CD4-positive, alpha-beta memory T cell (primary cell): ENCODE measurements around the gene NOS1AP. TPM values are rescaled to one million over a fixed set of nuclear protein-coding genes. Genes with fewer than 3 reads are reported as not detected.

Source experiments
- CTCF ChIA-PET: fragments of 350-600 bp; sonication (Branson Sonifier 250); formaldehyde crosslinking; loops from one replicate; lab custom pipeline; 2021; ENCODE audit warnings: inconsistent platforms; ENCODE audit not compliant: partially characterized antibody; lab: Charles Lee
- POLR2A ChIA-PET: fragments of 350-600 bp; sonication (Branson Sonifier 250); formaldehyde crosslinking; loops from one replicate; lab custom pipeline; 2021; ENCODE audit not compliant: partially characterized antibody; lab: Charles Lee
- DNase-seq, 5 donors: peaks; one replicate each; pipeline versions ENCODE4 v3.0.0 to v3.0.0-alpha.2; 2020 to 2022; ENCODE audit warnings: mixed read lengths in 1 of 5
- H3K27ac ChIP-seq: one replicate; pipeline ENCODE4 v1.7.0; 2013; ENCODE audit warnings: low read depth, low read length
- H3K27me3 ChIP-seq: 2 replicates; pipeline ENCODE4 v1.7.0; 2013; ENCODE audit warnings: mild to moderate bottlenecking, low read length, moderate library complexity; ENCODE audit not compliant: insufficient read depth
- H3K36me3 ChIP-seq: 2 replicates; pipeline ENCODE4 v1.7.0; 2013; ENCODE audit warnings: mild to moderate bottlenecking, low read length, moderate library complexity; ENCODE audit not compliant: insufficient read depth
- H3K4me1 ChIP-seq: 2 replicates; pipeline ENCODE4 v1.7.0; 2013; ENCODE audit warnings: mild to moderate bottlenecking, low read length, moderate library complexity; ENCODE audit not compliant: insufficient read depth
- H3K4me3 ChIP-seq, 2 donors: one replicate each; pipeline ENCODE4 v1.7.0; 2013; ENCODE audit warnings: low read length in 2 of 2, mild to moderate bottlenecking in 1 of 2
- H3K9me3 ChIP-seq, 2 donors: one replicate each; pipeline ENCODE4 v1.7.0; 2013; ENCODE audit warnings: low read length in 2 of 2, control low read depth in 1 of 2; ENCODE audit not compliant: control insufficient read depth in 1 of 2
- H3K27ac Mint-ChIP-seq, 7 donors: one replicate each; pipeline ENCODE4 v1.8.0; 2020 to 2021; ENCODE audit warnings: mixed read lengths in 7 of 7, mild to moderate bottlenecking in 6 of 7, inconsistent platforms in 3 of 7, moderate library complexity in 3 of 7
- H3K27me3 Mint-ChIP-seq, 2 donors: one replicate each; pipeline ENCODE4 v1.8.0; 2020 to 2021; ENCODE audit warnings: mixed read lengths in 2 of 2
- H3K36me3 Mint-ChIP-seq, 2 donors: one replicate each; pipeline ENCODE4 v1.8.0; 2020 to 2021; ENCODE audit warnings: mixed read lengths in 2 of 2, inconsistent platforms in 1 of 2, mild to moderate bottlenecking in 1 of 2
- H3K4me1 Mint-ChIP-seq, 4 donors: one replicate each; pipeline ENCODE4 v1.8.0; 2020 to 2021; ENCODE audit warnings: mixed read lengths in 4 of 4, mild to moderate bottlenecking in 1 of 4
- H3K4me3 Mint-ChIP-seq, 8 donors: one replicate each; pipeline ENCODE4 v1.8.0; 2020 to 2021; ENCODE audit warnings: mixed read lengths in 8 of 8, mild to moderate bottlenecking in 7 of 8, moderate library complexity in 6 of 8, inconsistent platforms in 3 of 8
- H3K9me3 Mint-ChIP-seq, 8 donors: one replicate each; pipeline ENCODE4 v1.8.0; 2020 to 2021; ENCODE audit warnings: mixed read lengths in 8 of 8, mild to moderate bottlenecking in 5 of 8, inconsistent platforms in 3 of 8, moderate library complexity in 1 of 8
- intact Hi-C: fragments of 100-400 bp; cut with micrococcal nuclease; formaldehyde crosslinking; loops from one replicate; pipeline ENCODE4 v1.15.1; 2023
- polyA plus RNA-seq, 2 donors: library from polyadenylated mRNA; unstranded; fragments of 300-500 nt; fragmentation: Illumina TruSeq; gene quantifications; one replicate each; pipeline ENCODE4 v1.2.3, GENCODE V29; 2021
- total RNA-seq, 2 experiments: library from RNA; stranded (reverse); gene quantifications; one replicate each; pipeline ENCODE4 v1.2.3, GENCODE V29; 2021

Gene NOS1AP
- total and polyA plus RNA-seq, 4 experiments from 2014 or later: not detected

DNA sequence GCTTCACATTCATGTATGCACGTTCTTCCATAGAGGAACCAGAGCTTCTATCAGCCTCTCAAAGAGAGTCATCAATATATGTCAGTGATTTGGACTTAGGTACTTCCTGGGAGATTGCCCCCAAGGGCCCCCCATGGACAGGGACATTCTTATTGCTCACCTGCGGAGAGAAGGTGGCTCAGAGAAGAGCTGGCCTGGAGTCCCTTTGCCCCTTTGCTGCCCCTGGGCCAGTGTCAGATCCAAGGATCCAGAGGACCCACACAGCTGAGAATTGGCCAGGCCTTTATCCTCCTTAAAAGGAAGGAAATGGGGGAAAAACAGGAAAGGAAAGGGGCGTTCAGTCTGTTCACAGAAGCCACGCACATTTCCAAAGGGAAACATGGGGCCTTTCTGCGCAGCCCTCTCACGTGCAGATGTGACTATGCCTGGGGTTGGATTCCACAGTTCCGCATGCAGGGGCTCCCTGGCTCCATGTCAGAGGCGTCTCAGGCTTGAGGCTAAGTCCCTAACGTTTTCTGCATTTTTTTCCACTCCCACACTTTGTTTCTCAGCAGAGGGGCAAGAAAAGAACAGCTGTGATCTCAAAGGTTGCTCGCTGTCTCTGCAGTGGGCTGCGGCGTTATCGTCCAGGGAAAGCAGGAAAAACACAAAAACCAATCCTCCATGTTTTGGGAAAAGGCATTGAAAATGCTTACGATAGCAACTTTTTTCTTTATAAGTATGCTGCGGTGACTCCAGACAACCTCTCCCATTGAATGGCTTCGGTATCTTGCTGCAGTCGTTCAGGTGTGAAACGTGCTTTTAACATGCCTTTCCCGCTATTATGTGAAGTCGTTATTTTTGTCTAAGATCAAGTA, 318.0 kb downstream of the NOS1AP start:
- no peaks in the 10 kb centered on the region for H3K9me3 Mint-ChIP-seq
- H3K9me3 ChIP-seq: no peaks in the 10 kb centered on the region
- H3K27me3 ChIP-seq: no peaks in the 10 kb centered on the region
- no peak overlapping the region for H3K27ac Mint-ChIP-seq
- POLR2A ChIA-PET: no interaction called here
- peaks cover 0 to 6% (median 0%) of the 10 kb centered on the region in 4 donors for H3K4me1 Mint-ChIP-seq
- no peaks in the 10 kb centered on the region for H3K36me3 ChIP-seq
- no peaks in the 10 kb centered on the region for H3K4me1 ChIP-seq
- no peak overlapping the region for H3K4me3 ChIP-seq
- no peak for DNase-seq
- CTCF ChIA-PET: no interaction called here
- intact Hi-C loops: no loop called here
- H3K27me3 Mint-ChIP-seq: peaks cover 7 to 20% of the 10 kb centered on the region in 2 donors
- H3K27ac ChIP-seq: no peak overlapping the region
- H3K36me3 Mint-ChIP-seq: no peaks in the 10 kb centered on the region
- H3K4me3 Mint-ChIP-seq: no peak overlapping the region

DNA sequence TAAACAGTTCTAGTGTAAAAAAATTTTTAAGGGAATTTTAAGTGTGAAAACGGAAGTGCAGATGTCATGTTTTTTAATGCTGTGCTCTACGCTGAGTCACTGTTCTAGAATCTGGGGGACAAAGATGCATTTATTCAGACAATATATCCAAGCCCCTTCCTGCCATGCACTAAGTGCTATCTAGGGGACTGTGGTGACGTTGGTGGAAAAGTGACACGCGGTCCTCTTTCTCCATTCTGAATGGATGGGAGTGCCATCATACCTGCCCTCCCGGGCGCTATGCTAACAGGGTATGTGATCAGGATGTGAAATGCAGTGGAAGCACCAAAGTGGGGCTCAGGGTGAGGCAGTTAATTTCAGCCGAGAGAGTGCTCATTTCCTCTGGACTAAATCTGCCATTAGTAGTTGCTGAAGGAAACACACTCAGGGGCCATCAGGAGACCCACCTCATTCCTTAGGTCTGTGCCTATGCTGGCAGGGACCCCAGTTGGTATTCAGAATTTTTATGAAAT, 318.6 kb downstream of the NOS1AP start:
- H3K4me1 Mint-ChIP-seq: peaks cover 0 to 6% (median 0%) of the 10 kb centered on the region in 4 donors
- no peaks in the 10 kb centered on the region for H3K9me3 ChIP-seq
- no peaks in the 10 kb centered on the region for H3K9me3 Mint-ChIP-seq
- no peak for DNase-seq
- H3K4me1 ChIP-seq: no peaks in the 10 kb centered on the region
- CTCF ChIA-PET: no interaction called here
- H3K27me3 Mint-ChIP-seq: peaks cover 8 to 20% of the 10 kb centered on the region in 2 donors
- H3K27ac ChIP-seq: no peak overlapping the region
- no peaks in the 10 kb centered on the region for H3K36me3 Mint-ChIP-seq
- POLR2A ChIA-PET: no interaction called here
- no peaks in the 10 kb centered on the region for H3K36me3 ChIP-seq
- no peak overlapping the region for H3K4me3 ChIP-seq
- intact Hi-C loops: no loop called here
- H3K4me3 Mint-ChIP-seq: no peak overlapping the region
- no peak overlapping the region for H3K27ac Mint-ChIP-seq
- no peaks in the 10 kb centered on the region for H3K27me3 ChIP-seq

DNA sequence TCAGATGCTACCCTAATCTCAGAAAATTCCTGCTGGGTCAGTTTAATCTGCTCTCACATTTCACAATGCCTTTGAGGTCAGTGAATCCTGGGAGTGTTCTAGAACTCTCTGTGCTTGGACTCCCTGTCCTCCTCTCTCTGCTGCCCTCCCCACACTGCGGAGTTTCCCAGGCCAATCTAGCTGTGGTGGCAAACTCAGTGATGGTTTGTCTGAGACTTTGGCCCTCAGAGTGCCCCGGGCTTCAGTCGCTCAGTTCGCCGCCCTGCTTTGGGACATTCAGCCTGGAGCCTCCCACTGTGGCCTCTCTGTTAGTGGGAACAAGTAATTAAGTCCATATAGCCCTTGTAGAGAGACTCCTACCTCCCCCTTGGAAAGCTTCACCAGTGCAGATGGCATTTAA, 319.1 kb downstream of the NOS1AP start:
- ChIA-PET POLR2A (no interaction called here), CTCF (no interaction called here)
- no peak for DNase-seq
- Mint-ChIP-seq H3K4me3 (no peak overlapping the region), H3K4me1 (peaks cover 0 to 6% (median 0%) of the 10 kb centered on the region in 4 donors), H3K36me3 (no peaks in the 10 kb centered on the region), H3K9me3 (no peaks in the 10 kb centered on the region), H3K27me3 (peaks cover 8 to 20% of the 10 kb centered on the region in 2 donors), H3K27ac (no peak overlapping the region)
- intact Hi-C loops: no loop called here
- H3K9me3 ChIP-seq: no peaks in the 10 kb centered on the region
- no peak overlapping the region for H3K27ac ChIP-seq
- H3K4me1 ChIP-seq: no peaks in the 10 kb centered on the region
- no peaks in the 10 kb centered on the region for H3K27me3 ChIP-seq
- no peak overlapping the region for H3K4me3 ChIP-seq
- no peaks in the 10 kb centered on the region for H3K36me3 ChIP-seq

DNA sequence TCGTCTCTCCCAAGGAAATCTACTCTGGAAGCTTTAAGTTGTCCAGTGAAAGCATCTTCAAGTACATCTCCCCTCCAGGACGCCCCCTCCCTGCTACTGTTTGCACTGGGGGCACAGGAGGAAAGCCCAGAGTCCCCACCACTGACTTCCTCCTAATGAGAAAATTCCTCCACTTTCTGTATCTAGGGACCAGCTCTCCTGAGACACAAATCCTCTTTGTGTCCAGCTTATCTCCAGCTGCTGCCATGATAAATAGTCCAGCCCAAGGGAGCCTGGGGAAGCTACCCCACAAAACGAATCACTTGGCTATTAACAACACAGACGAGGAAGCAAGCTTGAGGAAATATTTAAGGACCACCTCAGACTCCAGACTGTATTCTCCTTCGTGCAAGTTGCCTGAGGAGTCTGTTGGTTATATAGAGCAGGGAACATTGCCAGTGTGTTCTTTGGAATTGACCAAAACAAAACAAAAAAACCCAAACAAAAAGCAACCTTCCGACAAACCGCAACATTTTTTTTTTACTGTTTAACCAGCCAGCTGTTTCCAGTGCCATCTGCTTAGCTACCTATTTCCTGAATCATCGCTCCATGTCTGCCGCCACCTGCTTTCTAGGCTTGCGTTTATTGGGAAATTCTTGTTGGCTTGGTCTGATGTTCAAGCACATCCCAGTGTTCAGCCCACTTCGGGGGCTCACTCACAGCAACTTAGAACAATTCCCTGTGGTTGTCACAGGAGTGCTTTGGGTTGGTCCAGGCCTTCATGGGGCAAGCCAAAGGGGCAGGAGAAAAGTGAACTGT, 319.7 kb downstream of the NOS1AP start:
- no peak overlapping the region for H3K4me3 Mint-ChIP-seq
- Histone ChIP-seq H3K27ac (no peak overlapping the region), H3K27me3 (no peaks in the 10 kb centered on the region), H3K36me3 (no peaks in the 10 kb centered on the region), H3K9me3 (no peaks in the 10 kb centered on the region), H3K4me3 (no peak overlapping the region), H3K4me1 (no peaks in the 10 kb centered on the region)
- no peaks in the 10 kb centered on the region for H3K36me3 Mint-ChIP-seq
- intact Hi-C loops: no loop called here
- peaks cover 0 to 6% (median 0%) of the 10 kb centered on the region in 4 donors for H3K4me1 Mint-ChIP-seq
- H3K9me3 Mint-ChIP-seq: no peaks in the 10 kb centered on the region
- POLR2A ChIA-PET: no interaction called here
- H3K27me3 Mint-ChIP-seq: peaks cover 7 to 20% of the 10 kb centered on the region in 2 donors
- H3K27ac Mint-ChIP-seq: no peak overlapping the region
- DNase-seq: no peak
- CTCF ChIA-PET: interaction anchor here (0.8 to 1.4 kb wide), 2 partner anchors 12 to 333 kb away, joined by 3 read pairs; no protein-coding TSS in a partner anchor

DNA sequence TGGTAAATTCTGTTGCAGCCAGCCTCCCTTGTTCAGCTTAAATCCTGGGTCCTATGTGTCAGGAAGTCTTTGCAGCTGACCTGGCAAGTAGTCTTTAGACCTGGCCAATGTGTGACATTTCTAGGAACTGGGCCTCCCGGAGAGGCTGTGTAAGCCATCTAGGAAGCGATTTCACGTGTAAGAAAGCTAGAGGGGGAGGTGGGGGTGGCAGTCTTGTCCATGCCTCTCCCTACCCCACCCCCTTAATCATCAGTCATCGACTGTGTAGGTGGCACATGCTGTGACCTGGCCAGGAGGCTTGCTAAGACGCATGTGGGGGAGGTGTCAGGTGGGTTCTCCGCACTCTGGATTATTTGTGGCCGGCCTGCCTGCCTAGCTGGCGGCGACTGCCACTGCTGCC, 320.5 kb downstream of the NOS1AP start:
- DNase-seq: no peak
- Histone ChIP-seq H3K4me1 (no peaks in the 10 kb centered on the region), H3K36me3 (no peaks in the 10 kb centered on the region), H3K27me3 (no peaks in the 10 kb centered on the region), H3K27ac (no peak overlapping the region), H3K9me3 (no peaks in the 10 kb centered on the region), H3K4me3 (no peak overlapping the region)
- no peak overlapping the region for H3K4me3 Mint-ChIP-seq
- H3K4me1 Mint-ChIP-seq: peaks cover 0 to 6% (median 0%) of the 10 kb centered on the region in 4 donors
- ChIA-PET CTCF (interaction anchor here (1.4 kb wide), 1 partner anchor 11 kb away, joined by 3 read pairs; no protein-coding TSS in a partner anchor), POLR2A (no interaction called here)
- H3K27me3 Mint-ChIP-seq: peaks cover 7 to 20% of the 10 kb centered on the region in 2 donors
- H3K27ac Mint-ChIP-seq: no peak overlapping the region
- intact Hi-C loops: loop anchor here (5.0 kb wide), 2 partner anchors 528 to 598 kb away; no protein-coding TSS in a partner anchor
- no peaks in the 10 kb centered on the region for H3K36me3 Mint-ChIP-seq
- H3K9me3 Mint-ChIP-seq: no peaks in the 10 kb centered on the region

DNA sequence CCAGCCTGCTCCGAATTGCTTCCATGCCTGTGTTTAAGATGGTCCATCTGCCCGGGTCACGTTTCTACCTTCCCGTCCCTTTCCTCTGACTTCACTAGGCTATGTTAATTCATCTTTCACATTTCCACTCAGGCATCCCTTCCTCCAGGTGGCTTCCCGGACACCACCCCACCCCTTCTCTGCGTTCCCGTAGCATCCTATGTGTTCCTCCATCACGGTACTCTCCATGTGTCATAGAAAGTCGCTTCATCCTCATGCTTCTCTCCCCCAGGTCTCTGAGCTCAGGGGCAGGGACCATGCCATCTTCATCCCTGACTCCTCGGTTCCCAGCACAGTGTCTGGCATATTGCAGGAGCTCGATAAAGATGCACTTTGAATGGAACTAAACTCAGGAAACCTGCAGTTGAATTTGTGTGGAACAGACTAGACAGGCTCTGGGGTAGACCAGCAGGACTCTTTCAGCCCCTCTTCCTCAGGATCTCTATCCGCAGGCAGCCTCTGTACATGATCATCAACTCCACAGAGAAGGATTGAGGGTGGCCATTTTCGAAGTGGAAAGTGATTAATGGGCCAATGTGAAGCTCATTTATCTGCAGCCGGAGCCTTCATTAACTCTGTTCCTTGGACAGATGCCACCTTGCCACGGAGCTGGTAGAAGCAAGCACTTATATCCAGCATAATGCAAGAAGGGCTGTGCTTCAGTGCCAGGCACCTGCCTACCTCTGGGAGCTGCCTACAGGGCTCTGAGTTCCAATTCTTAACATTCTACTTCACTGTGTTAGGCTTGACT, 321.1 kb downstream of the NOS1AP start:
- H3K4me1 Mint-ChIP-seq: peaks cover 0 to 6% (median 0%) of the 10 kb centered on the region in 4 donors
- H3K27ac Mint-ChIP-seq: no peak overlapping the region
- H3K4me3 Mint-ChIP-seq: no peak overlapping the region
- H3K27ac ChIP-seq: no peak overlapping the region
- H3K27me3 ChIP-seq: no peaks in the 10 kb centered on the region
- H3K4me1 ChIP-seq: no peaks in the 10 kb centered on the region
- no peak overlapping the region for H3K4me3 ChIP-seq
- DNase-seq: no peak
- H3K27me3 Mint-ChIP-seq: peaks cover 7 to 20% of the 10 kb centered on the region in 2 donors
- no peaks in the 10 kb centered on the region for H3K36me3 ChIP-seq
- ChIA-PET CTCF (interaction anchor here (1.4 to 2.0 kb wide), 3 partner anchors 8 to 19 kb away, joined by 3 to 5 read pairs (median 4); no protein-coding TSS in a partner anchor), POLR2A (no interaction called here)
- no peaks in the 10 kb centered on the region for H3K9me3 Mint-ChIP-seq
- intact Hi-C loops: loop anchor here (5.0 kb wide), 2 partner anchors 528 to 598 kb away; no protein-coding TSS in a partner anchor
- no peaks in the 10 kb centered on the region for H3K36me3 Mint-ChIP-seq
- H3K9me3 ChIP-seq: no peaks in the 10 kb centered on the region
